Kidney (tissue), 14 donors: ENCODE results near the gene KCNT1. TPM values are rescaled to one million over a fixed set of nuclear protein-coding genes. Genes with fewer than 3 reads are reported as not detected.

Experiments
- DNase-seq, 5 donors: peaks; one replicate each; pipeline ENCODE4 v3.0.0-alpha.2; 2013 to 2020
- FAIRE-seq: peaks from 2 replicates; lab custom pipeline; 2012; peaks lifted over from hg19 to GRCh38; lab: Jason Lieb, UNC
- H3K27ac ChIP-seq, 2 donors: one replicate each; pipeline ENCODE4 v1.7.0; 2013; ENCODE audit warnings: low read depth in 2 of 2, low read length in 2 of 2, inconsistent platforms in 1 of 2
- H3K27me3 ChIP-seq: one replicate; pipeline ENCODE4 v1.7.1; 2013; ENCODE audit warnings: low read length, inconsistent platforms; ENCODE audit not compliant: control insufficient read depth, insufficient read depth
- H3K36me3 ChIP-seq, 3 donors: one replicate each; pipeline versions ENCODE4 v1.7.0 to v1.7.1; 2013; ENCODE audit warnings: low read length in 3 of 3, control low read depth in 1 of 3, inconsistent platforms in 1 of 3; ENCODE audit not compliant: insufficient read depth in 3 of 3, control insufficient read depth in 2 of 3
- H3K4me1 ChIP-seq, 3 donors: one replicate each; pipeline versions ENCODE4 v1.7.0 to v1.7.1; 2013; ENCODE audit warnings: low read length in 3 of 3, inconsistent platforms in 1 of 3, low read depth in 1 of 3; ENCODE audit not compliant: control insufficient read depth in 2 of 3, insufficient read depth in 2 of 3
- H3K4me3 ChIP-seq, 3 donors: one replicate each; pipeline versions ENCODE4 v1.7.0 to v1.8.1; 2013; ENCODE audit warnings: low read length in 3 of 3, control low read depth in 1 of 3, inconsistent platforms in 1 of 3
- H3K9ac ChIP-seq, 3 donors: one replicate each; pipeline versions ENCODE4 v1.7.0 to v1.7.1; 2013; ENCODE audit warnings: low read length in 3 of 3, control low read depth in 1 of 3, inconsistent platforms in 1 of 3
- H3K9me3 ChIP-seq, 3 donors: one replicate each; pipeline versions ENCODE4 v1.7.0 to v1.7.1; 2013; ENCODE audit warnings: low read length in 3 of 3, control low read depth in 1 of 3, inconsistent platforms in 1 of 3; ENCODE audit not compliant: control insufficient read depth in 2 of 3, insufficient read depth in 1 of 3
- intact Hi-C: fragments of 100-400 bp; cut with DNase I; formaldehyde crosslinking; loops from one replicate; pipeline ENCODE4 v1.11.1; 2022
- polyA plus RNA-seq: library from polyadenylated mRNA; stranded (reverse); fragments of 350-450 nt; fragmentation: Illumina TruSeq; extraction: RNeasy Lipid Tissue Mini Kit (QIAGEN cat#74804); gene quantifications from one replicate; pipeline ENCODE4 v1.2.3, GENCODE V29; 2014; ENCODE audit warnings: low read depth, low replicate concordance; ENCODE audit not compliant: insufficient read depth
- total RNA-seq: library from RNA; stranded (reverse); fragmentation: NEBNext Ultra II Directional; extraction: Animal tissue kit (Norgen Biotek cat#: 25700); gene quantifications from one replicate; pipeline ENCODE4 v1.2.1, GENCODE V29; 2021
- TF ChIP-seq, protein P1 (sequence below): IDR thresholded peaks from 3 replicates; pipeline ENCODE4 v1.5.1; 2012; ENCODE audit warnings: mild to moderate bottlenecking, moderate library complexity, borderline replicate concordance; ENCODE audit not compliant: insufficient read depth; ENCODE audit errors: extremely low read depth
- donor health status: control.
- donor health status: control.
- donor health status: control.
- donor health status: control.
- donor health status: control.
- donor health status: DM: yes; HTN: yes; CAD: no.
- donor health status: Normal renal cell carcinoma (clear cell type).

KCNT1 gene
- total and polyA plus RNA-seq, 2 donors from 2014 or later: 0.15 TPM; not detected in 1

DNA sequence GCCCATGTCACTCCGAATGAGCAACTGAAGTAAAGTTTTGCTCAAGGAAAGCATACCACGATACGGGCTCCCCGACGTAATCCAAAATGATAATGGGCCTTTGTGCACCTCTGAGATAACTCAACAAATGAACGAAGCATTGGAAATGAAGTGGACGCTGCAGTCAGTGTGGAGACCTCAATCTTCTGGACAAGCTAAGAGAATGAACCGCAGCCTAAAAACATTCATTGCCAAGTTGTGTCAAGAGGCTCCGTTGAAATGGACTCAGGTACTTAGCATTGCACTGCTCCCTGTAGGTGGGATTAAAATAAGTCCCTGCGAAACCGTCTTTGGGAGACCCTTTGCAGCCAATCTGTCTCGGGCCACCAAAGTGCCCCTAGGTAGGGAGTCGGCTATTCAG is 42.7 kb upstream of the KCNT1 start:
- Histone ChIP-seq H3K27me3 (no peaks in the 10 kb centered on the region), H3K27ac (no peak overlapping the region), H3K9ac (no peak overlapping the region), H3K4me3 (no peak overlapping the region), H3K9me3 (no peaks in the 10 kb centered on the region), H3K36me3 (no peaks in the 10 kb centered on the region), H3K4me1 (no peaks in the 10 kb centered on the region)
- TF ChIP-seq, protein P1, sequence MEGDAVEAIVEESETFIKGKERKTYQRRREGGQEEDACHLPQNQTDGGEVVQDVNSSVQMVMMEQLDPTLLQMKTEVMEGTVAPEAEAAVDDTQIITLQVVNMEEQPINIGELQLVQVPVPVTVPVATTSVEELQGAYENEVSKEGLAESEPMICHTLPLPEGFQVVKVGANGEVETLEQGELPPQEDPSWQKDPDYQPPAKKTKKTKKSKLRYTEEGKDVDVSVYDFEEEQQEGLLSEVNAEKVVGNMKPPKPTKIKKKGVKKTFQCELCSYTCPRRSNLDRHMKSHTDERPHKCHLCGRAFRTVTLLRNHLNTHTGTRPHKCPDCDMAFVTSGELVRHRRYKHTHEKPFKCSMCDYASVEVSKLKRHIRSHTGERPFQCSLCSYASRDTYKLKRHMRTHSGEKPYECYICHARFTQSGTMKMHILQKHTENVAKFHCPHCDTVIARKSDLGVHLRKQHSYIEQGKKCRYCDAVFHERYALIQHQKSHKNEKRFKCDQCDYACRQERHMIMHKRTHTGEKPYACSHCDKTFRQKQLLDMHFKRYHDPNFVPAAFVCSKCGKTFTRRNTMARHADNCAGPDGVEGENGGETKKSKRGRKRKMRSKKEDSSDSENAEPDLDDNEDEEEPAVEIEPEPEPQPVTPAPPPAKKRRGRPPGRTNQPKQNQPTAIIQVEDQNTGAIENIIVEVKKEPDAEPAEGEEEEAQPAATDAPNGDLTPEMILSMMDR: no peak
- intact Hi-C loops: no loop called here
- FAIRE-seq (no peak), DNase-seq (no peak)

DNA sequence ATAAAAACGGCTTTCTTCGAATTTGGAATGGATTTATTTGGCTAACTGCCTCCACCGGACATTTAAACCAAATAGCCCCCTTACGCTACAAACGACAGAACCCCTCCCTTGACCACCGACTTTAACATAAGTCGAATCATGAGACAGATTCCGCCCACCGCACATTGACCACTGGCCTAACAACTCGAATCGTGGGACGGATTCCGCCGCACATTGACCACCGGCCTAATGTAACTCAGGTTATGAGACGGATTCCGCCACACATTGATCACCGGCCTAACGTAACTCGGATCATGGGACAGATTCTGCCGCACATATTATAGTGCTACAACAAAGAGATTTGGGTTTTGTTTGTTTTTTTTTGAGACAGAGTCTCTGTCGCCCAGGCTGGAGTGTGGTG is 41.6 kb upstream of the KCNT1 start:
- Histone ChIP-seq H3K9me3 (no peaks in the 10 kb centered on the region), H3K9ac (no peak overlapping the region), H3K36me3 (no peaks in the 10 kb centered on the region), H3K27ac (no peak overlapping the region), H3K27me3 (no peaks in the 10 kb centered on the region), H3K4me3 (no peak overlapping the region), H3K4me1 (no peaks in the 10 kb centered on the region)
- DNase-seq (no peak), FAIRE-seq (no peak)
- TF ChIP-seq, protein P1: no peak
- intact Hi-C loops: no loop called here

DNA sequence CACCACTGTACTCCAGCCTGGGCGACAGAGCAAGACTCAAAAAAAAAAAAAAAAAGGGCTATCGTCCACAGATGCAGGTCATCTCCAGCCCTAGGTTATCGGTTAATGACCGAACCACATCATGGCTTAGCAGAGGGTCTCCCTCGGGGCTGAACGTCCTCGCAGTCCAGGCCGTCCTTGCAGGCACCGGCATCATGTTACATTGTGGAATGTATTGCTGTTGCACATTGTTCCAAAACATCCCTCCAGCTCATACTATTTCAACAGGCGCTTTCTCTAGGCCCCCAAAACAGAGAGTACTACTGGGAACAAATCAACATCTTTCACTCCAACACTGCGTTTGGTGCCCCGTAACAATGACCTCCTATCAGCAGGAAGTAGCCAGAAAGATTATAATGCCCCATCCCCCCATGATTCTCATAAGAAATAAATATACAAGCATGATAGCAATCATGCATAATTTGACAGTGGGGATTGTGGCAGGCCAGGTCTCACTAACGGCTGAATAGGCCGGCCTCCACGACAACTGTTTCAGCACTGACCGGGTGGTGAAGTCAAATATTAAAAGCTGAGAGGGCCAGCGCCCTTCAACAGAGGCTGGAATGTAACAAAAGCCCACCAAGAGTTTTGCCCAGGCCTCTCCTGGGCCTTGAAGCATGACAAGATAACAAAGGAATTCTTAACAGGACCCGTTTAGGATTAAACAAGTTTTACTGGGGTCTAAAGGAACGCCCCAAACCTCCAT is 40.0 kb upstream of the KCNT1 start:
- Histone ChIP-seq H3K9ac (no peak overlapping the region), H3K27ac (no peak overlapping the region), H3K36me3 (no peaks in the 10 kb centered on the region), H3K4me1 (no peaks in the 10 kb centered on the region), H3K9me3 (no peaks in the 10 kb centered on the region), H3K4me3 (no peak overlapping the region), H3K27me3 (no peaks in the 10 kb centered on the region)
- FAIRE-seq (no peak), DNase-seq (peak in 3 of 5 donors; percentile 28 to 67 (median 44))
- intact Hi-C loops: no loop called here
- TF ChIP-seq, protein P1: no peak
